Hepatocyte (in vitro differentiated cells): ENCODE results near the gene KRT35. TPM values are rescaled to one million over a fixed set of nuclear protein-coding genes. Genes with fewer than 3 reads are reported as not detected.

ENCODE experiments used
- DNase-seq: peaks from one replicate; pipeline ENCODE4 v3.0.0-alpha.2; 2016; ENCODE audit warnings: low spot score
- H2AFZ ChIP-seq: fragments of 200-600 bp; sonication (generic); 2 replicates; pipeline ENCODE4 v1.6.0; 2016; ENCODE audit warnings: antibody characterized with exemption, mild to moderate bottlenecking
- H3K27ac ChIP-seq: fragments of 200-600 bp; sonication (generic); 2 replicates; pipeline ENCODE4 v1.5.1; 2016; ENCODE audit warnings: mild to moderate bottlenecking
- H3K27me3 ChIP-seq: fragments of 200-600 bp; sonication (generic); 2 replicates; pipeline ENCODE4 v1.6.1; 2016
- H3K36me3 ChIP-seq: fragments of 200-600 bp; sonication (generic); replicated peaks from 2 replicates; pipeline ENCODE4 v1.5.1; 2016; ENCODE audit warnings: low read depth; ENCODE audit not compliant: insufficient read depth
- H3K4me1 ChIP-seq: fragments of 200-600 bp; sonication (generic); 2 replicates; pipeline ENCODE4 v1.5.1; 2016; ENCODE audit warnings: mild to moderate bottlenecking, moderate library complexity; ENCODE audit not compliant: insufficient read depth
- H3K4me2 ChIP-seq: fragments of 200-600 bp; sonication (generic); 2 replicates; pipeline ENCODE4 v1.6.0; 2016
- H3K4me3 ChIP-seq: fragments of 200-600 bp; sonication (generic); 2 replicates; pipeline ENCODE4 v1.5.1; 2016; ENCODE audit warnings: mild to moderate bottlenecking
- H3K79me2 ChIP-seq: fragments of 200-600 bp; sonication (generic); 2 replicates; pipeline ENCODE4 v1.6.0; 2017; ENCODE audit warnings: mild to moderate bottlenecking
- H3K9me2 ChIP-seq: fragments of 200-600 bp; sonication (generic); replicated peaks from 2 replicates; pipeline ENCODE4 v1.6.0; 2017; ENCODE audit warnings: mild to moderate bottlenecking; ENCODE audit not compliant: insufficient read depth
- H3K9me3 ChIP-seq: fragments of 200-600 bp; sonication (generic); 2 replicates; pipeline ENCODE4 v1.5.1; 2016; ENCODE audit warnings: low read depth, mild to moderate bottlenecking
- H4K20me1 ChIP-seq: fragments of 200-600 bp; sonication (generic); 2 replicates; pipeline ENCODE4 v1.6.0; 2016; ENCODE audit warnings: mild to moderate bottlenecking; ENCODE audit not compliant: insufficient read depth, poor library complexity, severe bottlenecking
- EZH2 ChIP-seq: fragments of 200-600 bp; sonication (generic); IDR thresholded peaks from 2 replicates; pipeline ENCODE4 v1.6.1; 2016; ENCODE audit warnings: antibody characterized with exemption, mild to moderate bottlenecking, borderline replicate concordance
- EZH2phosphoT487 ChIP-seq: fragments of 200-600 bp; sonication (generic); IDR thresholded peaks from one replicate; pipeline ENCODE4 v1.6.1; 2018; ENCODE audit warnings: antibody characterized with exemption, mild to moderate bottlenecking, low read depth, moderate library complexity; ENCODE audit not compliant: unreplicated experiment, severe bottlenecking
- WGBS: methylation state at CpG from one replicate; pipeline ENCODE4 v1.1.6; 2016; ENCODE audit warnings: low lambda C conversion rate; ENCODE audit errors: missing lambda C conversion rate; 5-methylcytosine and 5-hydroxymethylcytosine counted together
- polyA plus RNA-seq: library from polyadenylated mRNA; unstranded; fragments of >200 nt; fragmentation: Nextera tagmentation; extraction: Ambion mirVana; gene quantifications from 2 replicates; pipeline ENCODE4 v1.2.1, GENCODE V29; 2016
- total RNA-seq: library from RNA; depleted of rRNA; stranded (reverse); fragments of >200 nt; gene quantifications from 2 replicates; pipeline ENCODE4 v1.2.3, GENCODE V29; 2014
- TF ChIP-seq, protein P1 (sequence below): fragments of 200-600 bp; sonication (generic); IDR thresholded peaks from 2 replicates; pipeline ENCODE4 v1.5.1; 2016; ENCODE audit warnings: antibody characterized with exemption, mild to moderate bottlenecking; ENCODE audit not compliant: poor library complexity

The KRT35 gene
- total and polyA plus RNA-seq, 2 experiments from 2014 or later = not detected

GRCh38 chr17:41510251-41511065 is 29.5 kb upstream of the KRT35 start:
- H2AFZ ChIP-seq = no peak overlapping the region
- peaks cover 32% of the 10 kb centered on the region for H3K4me1 ChIP-seq
- peak; percentile 48 for DNase-seq
- H3K27me3 ChIP-seq = no peaks in the 10 kb centered on the region
- H3K4me2 ChIP-seq = peak overlapping the region; percentile 15
- no peaks in the 10 kb centered on the region for H4K20me1 ChIP-seq
- TF ChIP-seq, protein P1, sequence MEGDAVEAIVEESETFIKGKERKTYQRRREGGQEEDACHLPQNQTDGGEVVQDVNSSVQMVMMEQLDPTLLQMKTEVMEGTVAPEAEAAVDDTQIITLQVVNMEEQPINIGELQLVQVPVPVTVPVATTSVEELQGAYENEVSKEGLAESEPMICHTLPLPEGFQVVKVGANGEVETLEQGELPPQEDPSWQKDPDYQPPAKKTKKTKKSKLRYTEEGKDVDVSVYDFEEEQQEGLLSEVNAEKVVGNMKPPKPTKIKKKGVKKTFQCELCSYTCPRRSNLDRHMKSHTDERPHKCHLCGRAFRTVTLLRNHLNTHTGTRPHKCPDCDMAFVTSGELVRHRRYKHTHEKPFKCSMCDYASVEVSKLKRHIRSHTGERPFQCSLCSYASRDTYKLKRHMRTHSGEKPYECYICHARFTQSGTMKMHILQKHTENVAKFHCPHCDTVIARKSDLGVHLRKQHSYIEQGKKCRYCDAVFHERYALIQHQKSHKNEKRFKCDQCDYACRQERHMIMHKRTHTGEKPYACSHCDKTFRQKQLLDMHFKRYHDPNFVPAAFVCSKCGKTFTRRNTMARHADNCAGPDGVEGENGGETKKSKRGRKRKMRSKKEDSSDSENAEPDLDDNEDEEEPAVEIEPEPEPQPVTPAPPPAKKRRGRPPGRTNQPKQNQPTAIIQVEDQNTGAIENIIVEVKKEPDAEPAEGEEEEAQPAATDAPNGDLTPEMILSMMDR = no peak
- H3K4me3 ChIP-seq = no peak overlapping the region
- no peaks in the 10 kb centered on the region for H3K9me3 ChIP-seq
- peak overlapping the region; percentile 13 for H3K27ac ChIP-seq
- H3K36me3 ChIP-seq = no peaks in the 10 kb centered on the region
- H3K9me2 ChIP-seq = no peaks in the 10 kb centered on the region
- 72% methylated on average over 7 of the region's 7 CpGs for WGBS
- no peaks in the 10 kb centered on the region for H3K79me2 ChIP-seq

GRCh38 chr17:41507315-41507880 is 26.4 kb upstream of the KRT35 start:
- Histone ChIP-seq H3K4me1 (peaks cover 32% of the 10 kb centered on the region), H4K20me1 (no peaks in the 10 kb centered on the region), H3K27me3 (no peaks in the 10 kb centered on the region), H3K79me2 (no peaks in the 10 kb centered on the region), H3K4me2 (no peak overlapping the region), H3K9me3 (no peaks in the 10 kb centered on the region), H3K4me3 (no peak overlapping the region), H3K9me2 (no peaks in the 10 kb centered on the region), H3K27ac (peak overlapping the region; percentile 70), H3K36me3 (no peaks in the 10 kb centered on the region), H2AFZ (no peak overlapping the region)
- DNase-seq = no peak
- TF ChIP-seq, protein P1 = no peak
- TF ChIP-seq EZH2phosphoT487 (no peak), EZH2 (no peak)
- 69% methylated on average over 9 of the region's 10 CpGs for WGBS

- Histone ChIP-seq H4K20me1 (no peaks in the 10 kb centered on the region), H3K4me2 (no peak overlapping the region), H2AFZ (no peak overlapping the region), H3K4me3 (no peak overlapping the region), H3K27me3 (no peaks in the 10 kb centered on the region), H3K36me3 (no peaks in the 10 kb centered on the region), H3K9me3 (no peaks in the 10 kb centered on the region), H3K27ac (peak overlapping the region; percentile 70), H3K4me1 (peaks cover 26% of the 10 kb centered on the region), H3K9me2 (no peaks in the 10 kb centered on the region), H3K79me2 (no peaks in the 10 kb centered on the region)
- peak; percentile 34 for DNase-seq
- whole genome bisulfite sequencing = 71% methylated on average over 14 of the region's 14 CpGs
- TF ChIP-seq EZH2 (no peak), EZH2phosphoT487 (no peak)
- TF ChIP-seq, protein P1 = no peak
Observed at GRCh38 chr17:41505809-41506767, 25.1 kb upstream of the KRT35 start.
